HG03432 (cell line): ENCODE data around the gene TTC32.

Experiments used
- ATAC-seq: cut with Tn5 transposase; IDR thresholded peaks from one replicate; pipeline ENCODE4 v1.9.1; 2021; ENCODE audit warnings: mild to moderate bottlenecking, moderate library complexity; ENCODE audit not compliant: unreplicated experiment

The TTC32 gene

DNA sequence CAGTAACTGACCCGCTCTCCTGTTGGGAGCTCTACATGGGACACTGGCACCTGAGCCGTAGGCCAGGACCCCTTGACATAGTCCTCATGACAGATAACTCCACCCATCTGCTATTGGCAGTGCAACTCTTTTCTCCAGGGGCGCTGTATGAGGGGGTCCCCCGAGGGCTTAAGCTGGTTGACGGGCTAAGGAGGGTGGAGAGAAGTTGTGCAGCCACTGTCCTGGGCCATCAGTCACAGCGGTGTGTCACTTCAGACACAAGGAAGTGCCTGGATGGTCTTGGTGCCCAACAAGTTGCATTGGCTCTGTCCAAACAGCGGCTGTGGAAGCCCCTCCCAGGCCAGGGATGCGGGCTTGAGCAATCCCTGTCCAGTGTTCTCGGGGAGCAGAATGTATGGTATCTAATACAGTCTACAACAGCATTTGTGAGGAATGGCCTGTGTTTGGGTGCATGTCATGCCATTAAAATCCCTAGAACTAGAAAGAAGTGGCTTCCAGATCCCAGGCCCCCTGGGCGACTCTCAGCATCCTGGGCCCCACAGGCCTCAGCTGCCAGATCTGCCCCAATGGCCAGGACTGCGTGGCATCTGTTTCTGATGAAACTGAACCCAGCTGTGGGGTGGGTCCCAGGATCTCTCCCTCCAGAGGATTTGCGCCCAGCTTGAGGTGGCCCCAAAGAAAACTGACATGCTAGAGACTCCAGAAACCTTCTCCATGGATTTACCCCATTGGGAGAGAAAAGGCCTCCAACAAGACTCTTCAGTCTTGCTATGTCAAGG lies 23.3 kb downstream of the TTC32 start:
- no peak for ATAC-seq

DNA sequence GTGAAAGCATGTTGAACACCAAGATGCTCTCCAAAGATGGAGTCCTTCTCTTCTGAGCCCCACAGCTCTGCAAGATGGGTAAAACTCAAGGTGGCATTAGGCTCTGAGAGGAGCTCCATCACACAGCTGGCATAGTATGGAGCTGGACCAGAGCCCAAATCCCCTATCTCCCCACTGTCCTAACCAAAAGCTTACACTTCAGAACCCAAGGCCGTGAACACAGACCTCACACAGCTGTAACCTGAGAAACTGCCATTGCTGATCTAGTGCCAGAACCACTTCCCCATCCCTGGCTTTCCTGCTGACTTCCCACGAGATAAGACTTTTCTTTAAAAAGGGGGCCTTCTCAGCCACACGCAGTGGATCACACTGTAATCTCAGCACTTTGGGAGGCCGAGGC lies 25.0 kb downstream of the TTC32 start:
- ATAC-seq = no peak

DNA sequence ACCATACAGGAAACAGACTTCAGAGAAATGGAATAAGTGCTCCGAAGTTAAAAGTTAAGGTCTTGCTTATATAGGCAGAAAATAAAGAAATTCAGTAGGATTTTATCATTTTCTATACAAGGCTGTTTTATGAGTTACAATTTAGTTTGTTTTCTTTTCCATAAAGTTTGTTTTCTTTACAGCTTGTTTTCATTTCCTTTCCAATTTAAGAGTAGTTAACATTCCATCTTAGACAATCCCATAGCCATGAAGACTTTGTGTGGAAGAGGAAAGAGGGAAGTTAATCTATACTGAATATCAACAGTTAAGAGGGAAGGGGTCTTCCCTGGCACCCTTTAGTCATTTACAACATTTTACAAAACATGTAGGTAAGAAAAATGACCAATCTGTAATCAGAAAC lies 26.5 kb downstream of the TTC32 start:
- ATAC-seq = no peak

DNA sequence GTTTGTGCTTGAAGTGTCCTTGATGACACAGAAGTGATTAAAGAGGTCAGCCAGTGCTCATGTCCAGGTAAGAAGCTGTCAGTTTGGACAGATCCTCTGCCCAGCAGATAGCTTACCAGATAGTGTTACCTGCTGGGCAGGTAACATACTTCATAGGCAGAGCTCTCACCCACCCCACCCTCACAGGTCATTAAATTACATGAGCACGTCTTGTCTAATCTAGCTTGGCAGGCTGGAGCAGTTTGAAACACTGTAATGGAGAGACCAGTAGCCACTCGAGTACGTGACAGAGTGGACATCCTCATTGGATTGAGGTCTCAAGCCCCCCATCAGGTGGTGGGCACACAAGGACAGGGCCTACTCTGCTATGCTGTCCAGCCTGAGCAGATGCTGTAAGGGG lies 27.1 kb downstream of the TTC32 start:
- ATAC-seq = no peak

DNA sequence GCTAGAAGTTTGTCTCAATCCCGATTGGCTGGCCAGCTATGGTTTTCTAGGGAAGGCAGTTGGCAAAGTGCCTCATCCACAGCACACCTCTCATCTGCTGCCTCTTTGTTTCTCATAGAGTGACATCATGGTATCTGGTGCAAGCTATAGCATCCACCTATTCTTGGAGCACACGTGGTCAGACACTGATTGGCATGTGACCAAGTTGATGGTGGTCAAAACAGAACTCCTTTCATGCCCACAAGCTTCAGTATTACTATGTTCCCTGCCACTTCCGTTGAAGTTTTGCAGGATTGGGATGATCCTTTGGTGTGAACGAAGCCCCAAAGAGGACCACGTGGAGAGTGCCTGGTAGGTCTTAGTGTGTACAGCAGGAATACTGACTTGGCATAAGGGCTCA lies 28.8 kb downstream of the TTC32 start:
- no peak for ATAC-seq

DNA sequence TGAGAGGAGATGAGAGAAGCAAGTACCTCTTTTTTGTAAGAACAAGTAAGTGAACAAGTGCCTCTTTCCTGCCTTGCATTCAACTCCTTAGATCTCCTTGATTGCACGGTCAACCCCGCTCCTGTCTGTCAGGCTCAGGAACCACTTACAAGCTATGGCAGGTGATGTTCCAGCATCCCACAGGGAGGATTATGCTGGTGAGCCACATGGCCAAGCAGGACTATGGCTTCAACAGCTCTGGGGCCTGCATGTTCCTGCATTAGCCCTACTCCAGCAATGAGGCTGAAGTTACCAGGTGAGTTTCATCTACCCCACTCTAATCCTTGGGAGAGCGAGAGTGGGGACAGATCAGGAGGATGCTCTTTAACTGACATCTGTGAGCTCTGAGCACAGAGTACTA lies 29.5 kb downstream of the TTC32 start:
- no peak for ATAC-seq

DNA sequence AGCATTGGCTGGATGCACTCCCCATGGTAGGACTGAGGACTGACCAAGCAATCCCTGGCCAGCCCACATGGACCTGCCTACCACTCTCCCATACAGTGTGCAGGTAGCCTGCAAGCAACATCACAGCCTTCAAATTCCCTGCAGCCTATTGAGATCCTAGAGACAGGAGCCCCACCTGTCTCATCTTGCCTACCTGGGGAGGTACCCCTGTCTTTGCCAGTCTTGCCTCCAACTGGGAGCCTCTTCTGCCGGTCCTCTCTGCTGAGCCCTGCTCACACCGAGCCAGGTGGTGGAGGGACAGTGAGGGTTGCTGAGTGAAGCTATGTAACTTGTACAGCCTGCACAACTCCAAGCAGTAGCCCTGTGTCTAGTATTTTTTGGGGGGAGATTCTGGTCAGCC lies 29.9 kb downstream of the TTC32 start:
- no peak for ATAC-seq

DNA sequence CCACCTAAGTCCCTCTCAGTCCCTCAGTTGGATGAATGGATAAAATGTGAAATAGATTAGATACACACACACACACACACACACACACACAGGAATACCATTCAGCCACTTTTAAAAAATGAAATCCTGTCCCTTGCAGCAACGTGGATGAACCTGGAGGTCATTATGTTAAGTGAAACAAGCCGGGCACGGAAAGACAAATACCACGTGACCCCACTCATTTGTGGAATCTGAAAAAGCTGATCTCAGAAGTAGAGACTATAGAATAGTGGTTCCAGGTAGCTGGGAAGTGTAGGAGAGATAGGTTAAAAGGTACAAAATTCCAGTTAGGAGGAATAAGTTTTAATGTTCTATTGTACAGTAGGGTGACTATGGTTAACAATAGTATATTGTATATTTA lies 31.0 kb downstream of the TTC32 start:
- no peak for ATAC-seq

DNA sequence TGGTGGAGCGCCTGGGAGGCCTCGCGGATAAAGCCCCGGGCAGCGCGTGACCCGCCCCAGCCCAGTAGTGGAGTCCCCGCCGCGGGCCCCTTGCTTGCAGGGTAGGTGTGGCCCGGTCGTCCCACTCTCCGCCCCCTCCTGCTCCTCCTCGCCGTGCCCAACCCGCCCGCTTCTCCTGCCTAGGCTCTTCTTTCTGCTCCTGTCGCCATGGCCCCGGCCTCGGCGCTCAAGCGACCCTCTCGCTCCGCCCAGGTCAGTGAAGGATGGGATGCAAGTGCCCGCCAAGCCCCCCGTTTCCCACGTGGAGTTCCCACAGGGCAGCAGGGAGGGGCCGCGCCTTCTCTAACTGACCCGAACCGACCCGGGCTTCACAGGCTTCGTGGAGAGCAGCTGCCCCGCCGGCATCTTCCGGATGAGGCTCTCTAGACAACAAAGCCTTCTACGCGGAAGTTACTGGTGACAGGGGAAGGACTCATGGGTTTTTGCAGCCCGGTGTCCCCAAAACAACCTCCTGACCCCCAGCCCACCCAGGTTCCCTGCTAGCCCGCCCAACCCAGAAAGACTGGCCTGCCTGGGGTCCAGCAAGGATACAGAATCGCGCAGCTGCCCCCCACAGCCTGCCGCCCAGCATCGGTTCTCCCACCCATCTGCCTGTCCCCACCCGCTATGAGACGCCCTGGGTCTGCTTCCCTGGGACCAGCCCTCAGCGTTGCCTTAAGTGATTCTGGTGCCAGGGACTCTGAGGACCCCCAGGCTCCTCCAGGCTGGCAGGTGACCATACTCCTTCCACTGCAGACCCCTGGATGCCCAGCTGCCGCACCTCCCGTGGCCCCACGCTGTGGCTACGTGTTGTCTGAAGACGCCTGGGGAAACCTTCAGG lies 32.8 kb downstream of the TTC32 start:
- peak; percentile 83 for ATAC-seq

DNA sequence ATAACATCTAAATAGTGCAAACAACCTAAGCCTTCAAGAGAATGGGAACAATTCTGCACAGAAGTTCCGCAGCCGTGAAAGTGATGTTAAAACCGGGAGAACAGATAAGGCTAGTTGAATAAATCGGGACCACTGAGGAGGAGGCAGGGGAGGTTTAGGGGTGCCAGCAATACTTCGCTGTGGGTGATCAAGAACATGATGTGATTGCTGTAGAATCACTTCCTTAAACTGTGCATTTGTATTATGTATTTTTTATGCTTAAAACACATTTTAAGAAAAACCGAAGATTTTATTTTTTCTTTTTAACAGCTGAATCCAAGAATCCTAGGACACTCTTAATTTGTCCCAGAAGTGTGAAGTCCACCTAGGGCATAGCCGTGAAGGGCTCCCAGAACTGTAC lies 33.6 kb downstream of the TTC32 start:
- peak; percentile 1 for ATAC-seq

DNA sequence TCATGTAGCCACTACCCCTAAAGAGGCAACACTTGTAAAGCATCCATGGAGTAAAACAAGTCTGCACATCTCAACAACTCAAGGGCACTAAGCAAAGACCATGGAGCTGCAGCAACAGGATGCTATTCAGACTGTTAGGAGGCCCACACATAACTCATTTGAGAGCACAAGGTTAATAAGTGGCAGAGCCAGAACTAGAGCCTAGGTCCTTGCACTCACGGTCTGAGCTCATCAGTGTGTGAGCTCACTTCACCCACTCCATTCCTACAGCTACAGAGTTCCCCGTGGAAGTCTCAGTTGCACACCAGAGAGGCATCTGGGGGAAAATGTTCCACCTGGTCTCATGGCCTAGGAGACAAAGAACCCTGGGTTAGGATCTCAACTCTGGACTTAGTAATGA lies 35.0 kb downstream of the TTC32 start:
- peak; percentile 21 for ATAC-seq

DNA sequence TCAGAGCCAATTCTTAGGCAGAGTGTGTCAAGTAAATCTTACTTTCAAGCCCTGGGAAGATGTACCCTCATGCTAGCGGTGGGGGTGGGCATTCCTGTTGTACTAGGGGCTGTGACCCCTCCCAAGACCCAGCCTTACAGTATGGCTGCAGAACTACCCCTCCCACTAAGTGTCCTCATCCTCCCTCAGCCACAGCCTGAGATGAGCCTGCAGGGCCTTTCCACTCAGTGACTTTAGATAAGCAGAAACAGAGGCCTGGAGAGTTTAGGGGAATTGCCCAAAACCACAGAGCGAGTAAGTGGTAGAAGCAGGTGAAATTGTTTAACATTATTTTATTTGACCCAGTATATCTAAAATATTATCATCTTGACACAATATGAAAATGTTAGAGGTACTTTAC lies 36.6 kb downstream of the TTC32 start:
- ATAC-seq = peak; percentile 36

DNA sequence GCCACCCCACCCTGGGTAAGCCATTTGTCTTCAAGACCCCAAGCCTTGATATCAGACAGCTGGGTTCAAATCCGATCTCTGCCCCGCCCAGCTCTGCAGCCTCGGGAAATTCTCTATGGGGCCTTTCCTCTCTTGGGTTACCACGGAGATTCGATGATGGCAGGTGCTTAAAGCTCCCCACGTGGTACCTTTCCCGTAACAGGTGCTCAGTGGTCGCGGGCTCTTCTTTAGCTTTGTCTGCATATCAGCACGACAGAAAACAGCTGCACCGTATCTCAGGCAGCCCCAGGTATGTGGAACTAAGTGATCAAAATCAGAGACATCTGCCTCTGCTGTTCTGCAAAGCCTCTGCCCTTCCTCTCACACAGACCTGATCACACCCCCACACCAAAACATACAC lies 37.4 kb downstream of the TTC32 start:
- no peak for ATAC-seq

DNA sequence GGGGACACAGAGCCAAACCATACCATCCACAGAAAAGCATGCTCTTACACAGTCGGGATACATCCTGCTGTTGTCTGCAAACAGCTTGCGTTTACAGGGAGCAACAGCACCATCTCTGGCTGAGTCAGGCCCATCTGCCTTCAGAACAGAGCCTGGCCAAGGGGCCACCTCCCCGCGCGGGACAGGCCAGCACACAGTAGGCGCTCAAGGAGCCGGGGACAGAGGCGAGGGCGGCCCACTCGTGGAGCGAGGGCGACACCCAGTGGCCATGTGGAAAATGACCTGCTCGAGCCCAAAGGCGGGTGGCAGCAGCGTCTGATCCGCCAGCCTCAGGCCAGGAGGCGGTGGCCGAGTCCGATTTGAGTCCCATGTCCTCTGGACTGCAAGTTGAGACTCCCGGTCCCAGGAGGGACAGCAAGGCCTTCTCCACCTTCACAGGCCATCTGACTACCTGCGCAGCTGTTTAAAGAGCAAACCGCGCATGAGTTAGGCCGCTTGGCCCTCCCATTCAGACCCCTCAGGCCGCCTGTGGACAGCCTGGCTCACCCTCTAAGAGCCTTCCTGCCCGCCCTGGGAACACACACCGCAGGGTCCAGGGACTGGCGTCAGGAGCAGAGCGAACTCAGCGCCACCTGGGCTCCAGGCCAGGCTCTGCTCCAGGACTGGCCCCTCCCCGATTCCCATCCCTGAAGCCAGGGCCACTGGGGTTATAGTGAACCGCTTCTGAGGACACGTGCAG lies 38.3 kb downstream of the TTC32 start:
- ATAC-seq = peak; percentile 76

DNA sequence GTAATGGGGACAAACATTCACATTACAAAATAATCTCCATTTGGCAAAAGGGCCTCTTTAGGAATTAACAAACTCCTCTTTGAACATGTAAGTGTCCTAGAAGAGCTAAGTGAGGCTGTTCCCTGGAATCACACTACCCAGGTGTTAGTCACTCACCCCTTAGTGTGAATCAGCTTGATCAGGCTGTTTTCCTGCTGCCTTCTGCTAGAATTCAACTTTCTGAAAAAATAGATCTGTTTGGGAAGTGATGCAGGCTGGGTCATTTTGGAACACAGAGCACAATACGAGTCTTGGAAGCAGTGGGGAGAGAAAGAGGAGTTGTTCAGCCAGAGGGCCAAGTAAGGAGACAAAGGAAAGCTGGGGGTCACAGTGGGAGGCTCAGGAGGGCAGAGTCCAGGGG lies 40.0 kb downstream of the TTC32 start:
- ATAC-seq = no peak

DNA sequence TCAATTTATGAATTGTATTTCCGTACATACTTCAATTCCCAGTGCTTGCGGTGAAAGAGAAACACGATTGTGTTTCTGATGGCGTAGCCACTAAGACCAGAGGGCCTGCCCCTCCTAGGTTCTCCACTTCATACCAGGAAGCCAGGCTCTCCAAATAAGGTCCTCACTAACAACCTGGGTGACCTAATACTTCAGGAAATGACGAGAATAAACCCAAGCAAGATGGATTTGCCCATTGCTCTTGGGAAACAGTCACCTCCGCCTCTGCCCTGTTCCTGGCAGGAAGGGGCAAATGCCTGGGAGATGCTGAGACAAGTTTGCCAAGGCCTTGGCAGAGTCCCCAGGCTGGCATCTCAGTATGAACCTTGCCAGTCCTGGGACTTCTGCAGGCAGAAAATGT lies 41.8 kb downstream of the TTC32 start:
- ATAC-seq = no peak

DNA sequence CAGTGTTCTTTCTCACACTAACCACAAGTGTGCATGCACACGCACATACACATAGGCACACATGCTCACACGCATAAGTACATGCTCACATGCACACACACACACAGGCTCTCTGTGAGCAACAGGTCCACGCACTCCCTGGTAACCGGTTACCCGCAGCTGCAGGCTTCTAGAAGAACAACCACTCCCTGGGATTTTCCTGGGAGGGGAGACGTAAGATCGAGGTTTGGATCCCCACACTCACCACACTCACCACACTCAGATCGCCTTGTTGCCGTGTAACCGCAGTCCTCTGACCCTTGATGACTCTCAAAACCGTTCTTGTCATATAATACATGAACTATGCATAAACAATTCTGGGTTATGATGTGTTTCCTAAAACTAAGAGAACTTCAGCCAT lies 42.2 kb downstream of the TTC32 start:
- ATAC-seq = no peak

DNA sequence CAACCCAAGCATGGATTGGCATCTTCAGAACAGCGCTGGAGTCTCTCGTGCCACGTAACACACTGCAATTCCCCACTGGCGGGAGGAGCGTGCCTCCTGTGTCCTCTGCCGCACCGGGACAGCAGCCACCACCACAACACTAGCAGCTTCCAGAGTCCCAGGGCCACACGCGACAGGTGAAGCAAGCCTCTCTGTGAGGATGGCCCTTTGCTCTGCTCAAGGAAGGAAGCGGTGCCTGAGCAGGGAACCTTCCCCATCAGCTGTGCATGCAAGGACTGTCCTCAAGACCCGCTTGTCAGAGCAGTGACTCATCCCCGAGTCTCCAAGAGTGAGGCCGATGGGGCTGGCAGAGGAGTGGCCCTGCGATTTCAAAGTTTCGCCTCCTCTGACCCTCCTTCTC lies 44.0 kb downstream of the TTC32 start:
- no peak for ATAC-seq

DNA sequence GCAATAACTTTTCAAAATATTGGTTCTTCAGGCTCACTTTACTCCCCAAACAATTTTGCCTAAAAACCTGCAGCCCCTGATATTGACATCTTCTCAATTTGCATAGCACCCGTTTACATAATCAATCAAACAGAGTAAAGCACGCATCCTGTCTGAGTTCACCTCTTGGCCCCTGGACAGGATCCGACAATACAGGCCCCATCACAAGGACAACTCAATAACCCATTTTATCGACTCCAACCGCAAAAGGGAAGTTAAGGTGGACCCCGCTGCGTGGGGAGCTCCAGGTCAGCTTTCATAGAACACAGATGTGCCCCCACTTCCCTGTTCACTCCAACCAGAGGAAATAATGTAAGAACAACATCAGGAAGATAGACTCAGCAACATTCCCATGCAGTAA lies 44.7 kb downstream of the TTC32 start:
- ATAC-seq = no peak

DNA sequence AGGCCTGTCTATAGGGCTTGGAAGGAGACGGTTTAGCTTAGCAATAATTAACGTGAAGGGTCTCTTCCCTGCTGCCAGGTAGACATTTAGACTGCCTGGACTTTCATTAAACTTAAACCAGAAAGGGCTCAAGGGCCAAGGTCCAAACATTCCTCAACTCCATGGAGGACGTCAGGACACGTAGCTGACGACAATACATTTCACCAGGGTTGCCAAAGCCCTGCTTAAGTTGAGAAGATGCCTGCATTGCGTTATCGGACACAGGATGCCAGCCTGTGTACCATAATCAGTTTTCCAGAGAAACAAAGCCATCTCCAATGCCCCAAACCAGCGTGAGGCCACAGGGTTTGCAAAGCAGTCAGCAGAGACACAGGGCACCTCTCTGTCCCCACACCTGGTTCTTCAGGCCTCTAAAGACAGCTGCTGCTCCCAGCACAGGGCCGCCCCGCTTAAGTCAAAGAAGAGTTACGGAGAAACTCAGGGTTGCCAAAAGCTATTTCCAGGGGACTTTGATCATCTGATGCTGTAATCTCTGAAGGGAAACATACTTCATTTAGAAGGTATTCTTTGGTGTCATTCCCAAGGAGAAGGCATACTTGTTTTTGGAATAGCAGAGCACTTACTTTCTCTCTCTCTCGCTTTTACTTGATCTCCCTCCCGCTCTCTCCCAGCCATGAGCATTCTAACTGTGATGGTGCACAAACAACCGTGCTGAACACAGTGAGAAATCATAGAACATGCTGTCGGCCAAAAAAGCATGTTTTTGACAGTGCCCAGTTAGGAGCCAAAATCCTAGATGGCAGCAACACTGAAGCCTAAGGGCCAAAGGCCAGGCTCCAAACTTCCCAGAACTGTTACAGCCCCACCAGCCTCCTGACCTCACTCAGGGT lies 46.0 kb downstream of the TTC32 start:
- ATAC-seq = no peak
